ENCODE data around the gene TRAPPC2.

The TRAPPC2 gene

DNA sequence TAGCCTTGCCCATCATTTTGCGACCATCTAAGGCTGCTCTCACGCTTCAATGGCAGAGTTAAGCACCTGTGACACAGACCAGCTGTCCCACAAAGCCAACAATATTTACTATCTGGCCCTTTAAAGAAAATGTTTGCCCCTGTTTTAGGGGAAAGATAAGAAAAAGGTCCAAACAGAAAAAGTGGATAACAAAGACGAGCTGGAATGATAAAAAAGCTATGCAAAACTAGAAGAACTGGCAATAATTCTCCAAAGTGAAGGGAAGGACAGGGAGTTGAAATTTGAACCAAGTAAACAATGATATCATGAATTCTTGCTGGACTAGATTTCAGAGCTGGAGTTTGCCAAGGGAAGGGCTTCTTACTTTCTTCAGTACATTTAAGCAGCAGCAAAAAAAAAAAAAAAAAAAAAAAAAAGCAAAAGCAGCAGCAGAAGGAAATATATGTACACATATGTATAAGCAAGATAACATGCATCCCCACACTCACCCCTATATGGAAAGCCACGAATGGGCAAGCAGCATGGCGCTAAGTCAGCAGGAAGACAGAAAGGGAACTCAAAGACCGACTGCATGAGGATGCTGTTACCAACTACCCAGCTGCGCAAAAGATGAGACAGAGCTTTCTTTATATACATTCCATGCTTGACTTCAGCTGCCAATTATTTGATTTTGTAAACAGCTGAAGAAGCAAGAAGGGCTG, 12.5 kb downstream of the TRAPPC2 start:
- DNase-seq (ENCODE audit: extremely low read depth, low read depth) = peak; percentile 67
- TF ChIP-seq, protein P1, sequence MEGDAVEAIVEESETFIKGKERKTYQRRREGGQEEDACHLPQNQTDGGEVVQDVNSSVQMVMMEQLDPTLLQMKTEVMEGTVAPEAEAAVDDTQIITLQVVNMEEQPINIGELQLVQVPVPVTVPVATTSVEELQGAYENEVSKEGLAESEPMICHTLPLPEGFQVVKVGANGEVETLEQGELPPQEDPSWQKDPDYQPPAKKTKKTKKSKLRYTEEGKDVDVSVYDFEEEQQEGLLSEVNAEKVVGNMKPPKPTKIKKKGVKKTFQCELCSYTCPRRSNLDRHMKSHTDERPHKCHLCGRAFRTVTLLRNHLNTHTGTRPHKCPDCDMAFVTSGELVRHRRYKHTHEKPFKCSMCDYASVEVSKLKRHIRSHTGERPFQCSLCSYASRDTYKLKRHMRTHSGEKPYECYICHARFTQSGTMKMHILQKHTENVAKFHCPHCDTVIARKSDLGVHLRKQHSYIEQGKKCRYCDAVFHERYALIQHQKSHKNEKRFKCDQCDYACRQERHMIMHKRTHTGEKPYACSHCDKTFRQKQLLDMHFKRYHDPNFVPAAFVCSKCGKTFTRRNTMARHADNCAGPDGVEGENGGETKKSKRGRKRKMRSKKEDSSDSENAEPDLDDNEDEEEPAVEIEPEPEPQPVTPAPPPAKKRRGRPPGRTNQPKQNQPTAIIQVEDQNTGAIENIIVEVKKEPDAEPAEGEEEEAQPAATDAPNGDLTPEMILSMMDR (IDR thresholded peaks at IDR 0.05; ENCODE audit: low read depth, low read length) = no peak

DNA sequence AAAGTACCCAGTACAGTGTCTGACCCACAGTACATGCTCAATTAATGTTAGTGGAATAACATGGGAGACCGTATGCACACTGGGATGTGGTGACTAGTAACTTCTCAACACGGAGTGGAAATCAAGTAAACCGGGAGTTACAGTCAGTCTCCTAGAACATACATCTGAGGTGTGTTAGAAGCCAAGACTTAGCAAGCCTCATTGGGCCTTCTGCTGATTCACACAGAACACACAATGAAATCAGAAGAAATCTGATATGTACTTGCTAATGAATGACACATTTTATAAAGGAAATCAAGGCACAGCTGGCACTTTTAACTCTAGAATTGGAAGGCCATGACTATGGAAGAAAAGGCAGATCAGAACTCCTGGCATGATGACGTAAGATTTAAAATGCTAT, 13.0 kb downstream of the TRAPPC2 start:
- no peak for DNase-seq (ENCODE audit: extremely low read depth, low read depth)
- TF ChIP-seq, protein P1 (IDR thresholded peaks at IDR 0.05; ENCODE audit: low read depth, low read length) = no peak

DNA sequence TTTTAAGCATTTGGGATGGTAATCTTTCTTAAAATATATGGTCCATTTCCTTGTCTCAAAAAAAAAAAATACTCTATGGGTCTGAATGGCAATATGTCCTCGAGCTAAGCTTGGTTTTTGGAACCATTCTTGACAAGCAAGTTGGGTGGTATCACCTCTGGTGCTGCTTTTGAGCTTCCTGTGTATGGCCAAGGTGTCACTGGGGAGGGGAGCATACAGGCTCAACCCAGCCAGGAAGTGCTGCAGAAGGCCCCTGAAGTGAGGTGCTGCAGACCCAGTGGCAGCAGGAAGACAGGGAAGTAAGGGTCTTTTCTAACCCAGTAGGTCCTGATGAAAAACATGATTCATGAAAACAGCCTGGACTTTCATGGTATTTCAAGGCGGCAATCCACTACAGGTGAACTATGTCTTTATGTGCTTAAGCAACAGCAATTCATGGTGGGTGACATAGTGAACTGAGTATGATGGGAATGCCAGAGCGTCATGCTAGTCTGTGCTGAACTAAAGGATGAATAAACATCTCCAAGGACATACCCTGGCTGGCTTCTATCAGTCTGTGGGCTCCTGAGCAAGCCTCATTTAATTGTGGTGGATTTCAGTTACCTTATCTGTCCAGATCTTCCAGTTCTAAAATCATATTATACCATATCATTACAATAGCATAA, 15.1 kb downstream of the TRAPPC2 start:
- DNase-seq (ENCODE audit: extremely low read depth, low read depth) = no peak
- TF ChIP-seq, protein P1 (IDR thresholded peaks at IDR 0.05; ENCODE audit: low read depth, low read length) = no peak

DNA sequence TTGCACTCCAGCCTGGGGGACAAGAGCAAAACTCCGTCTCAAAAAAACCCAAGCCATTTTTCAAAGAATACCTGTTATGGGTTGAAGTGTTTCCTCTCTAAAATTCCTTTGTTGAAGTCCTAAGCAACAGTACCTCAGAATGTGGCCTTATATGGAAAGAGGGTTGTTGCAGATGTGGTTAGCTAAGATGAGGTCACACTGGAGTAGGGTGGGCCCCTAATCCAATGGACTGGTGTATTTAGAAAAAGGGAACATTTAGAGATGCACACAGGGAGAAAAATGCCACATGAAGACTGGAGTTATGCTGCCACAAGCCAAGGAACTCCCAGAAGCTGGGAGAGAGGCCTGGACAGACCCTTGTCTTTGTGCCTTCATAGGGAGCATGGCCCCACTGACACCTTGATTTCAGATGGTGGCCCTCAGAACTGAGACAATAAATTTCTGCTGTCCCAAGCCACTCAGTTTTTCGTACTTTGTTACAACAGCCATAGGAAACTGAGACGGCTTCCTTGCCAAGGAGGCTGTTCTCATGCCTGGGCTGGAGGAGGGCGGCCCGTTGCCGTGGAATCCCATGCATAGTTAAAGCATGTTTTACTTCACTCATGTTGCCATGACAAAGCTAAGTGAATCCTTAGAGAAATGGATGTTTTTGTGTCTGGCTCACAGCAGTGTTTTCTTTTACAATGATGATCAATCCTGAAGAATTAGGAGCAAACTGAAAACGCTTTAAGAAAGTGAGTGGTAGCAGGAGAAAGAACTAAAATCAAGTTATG, 16.5 kb downstream of the TRAPPC2 start:
- peak; percentile 43 for DNase-seq (ENCODE audit: extremely low read depth, low read depth)
- TF ChIP-seq, protein P1 (IDR thresholded peaks at IDR 0.05; ENCODE audit: low read depth, low read length) = no peak

DNA sequence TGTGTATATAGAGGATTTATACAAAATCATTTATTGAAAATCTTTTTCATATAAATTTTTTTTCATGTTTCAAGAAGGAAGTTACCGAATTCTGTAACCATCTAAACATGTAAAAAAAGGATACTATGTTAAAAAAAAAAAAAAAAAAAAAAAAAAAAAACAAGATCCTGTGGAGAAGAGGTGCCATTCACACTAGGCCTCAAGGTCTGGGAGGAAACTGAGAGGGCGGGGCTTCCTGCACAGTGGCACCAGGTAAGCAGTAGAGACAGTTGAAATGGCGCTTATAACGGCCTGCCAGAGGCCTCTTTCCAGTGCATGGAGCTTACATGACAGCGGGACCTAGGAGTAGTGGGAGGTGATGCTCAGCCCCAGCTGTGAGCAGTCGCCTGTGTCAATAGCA, 17.5 kb downstream of the TRAPPC2 start:
- DNase-seq (ENCODE audit: extremely low read depth, low read depth) = no peak
- TF ChIP-seq, protein P1 (IDR thresholded peaks at IDR 0.05; ENCODE audit: low read depth, low read length) = no peak

DNA sequence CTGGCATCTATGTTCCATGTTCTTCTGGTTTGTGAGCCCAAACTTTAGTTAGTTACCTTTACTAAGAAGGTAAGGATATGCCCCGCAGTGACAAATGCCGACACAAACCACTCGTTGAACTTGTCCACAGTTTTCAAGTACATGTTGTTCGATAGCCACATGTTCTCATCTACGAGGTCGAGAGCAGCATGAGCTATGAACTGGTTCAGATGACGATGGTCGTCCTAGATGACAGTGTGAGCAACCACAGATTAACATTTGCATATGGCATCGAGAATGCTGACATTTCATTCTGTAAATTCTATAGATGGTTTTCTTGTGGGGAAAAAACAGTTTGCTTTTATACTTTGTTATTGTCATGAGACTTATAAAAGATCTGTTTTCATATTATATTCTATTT, 18.0 kb downstream of the TRAPPC2 start:
- TF ChIP-seq, protein P1 (IDR thresholded peaks at IDR 0.05; ENCODE audit: low read depth, low read length) = no peak
- no peak for DNase-seq (ENCODE audit: extremely low read depth, low read depth)

DNA sequence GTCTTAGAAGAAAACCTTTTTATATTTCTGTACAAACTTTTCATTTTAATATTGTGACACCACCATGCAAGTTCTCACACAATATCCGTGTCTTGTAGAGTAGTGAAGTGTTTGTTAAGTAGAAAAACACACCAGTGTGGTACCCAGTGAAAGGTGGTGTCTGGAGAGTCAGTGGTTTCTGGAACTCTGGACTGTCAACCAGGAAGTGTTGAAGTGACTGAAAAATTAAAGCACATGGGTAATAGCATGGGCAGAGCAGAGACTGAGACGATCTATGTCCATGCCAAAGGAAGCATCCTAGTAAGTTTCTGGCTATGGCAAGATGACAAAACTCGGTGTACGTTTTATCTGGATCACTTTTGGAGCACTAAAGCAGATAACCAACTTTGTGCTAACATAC, 23.3 kb downstream of the TRAPPC2 start:
- no peak for DNase-seq (ENCODE audit: extremely low read depth, low read depth)
- TF ChIP-seq, protein P1 (IDR thresholded peaks at IDR 0.05; ENCODE audit: low read depth, low read length) = no peak
